Ishikawa (cell line): ENCODE results near the gene MFSD8.

Source experiments
- CEBPB ChIP-seq: IDR thresholded peaks from 2 replicates; pipeline ENCODE4 v1.6.1; 2012
- CREB1 ChIP-seq: IDR thresholded peaks from 2 replicates; pipeline ENCODE4 v1.6.1; 2012; ENCODE audit warnings: low read depth
- EGR1 ChIP-seq: IDR thresholded peaks from 2 replicates; pipeline ENCODE4 v1.6.1; 2012
- EP300 ChIP-seq: IDR thresholded peaks from 2 replicates; pipeline ENCODE4 v1.6.1; 2012; ENCODE audit warnings: borderline replicate concordance
- NFIC ChIP-seq: IDR thresholded peaks from 2 replicates; pipeline ENCODE4 v1.6.1; 2012
- RAD21 ChIP-seq: IDR thresholded peaks from 2 replicates; pipeline ENCODE4 v1.6.1; 2012; ENCODE audit warnings: low read depth
- TAF1 ChIP-seq: IDR thresholded peaks from 2 replicates; pipeline ENCODE4 v1.6.1; 2012; ENCODE audit warnings: low read depth, mild to moderate bottlenecking
- TEAD4 ChIP-seq: IDR thresholded peaks from 2 replicates; pipeline ENCODE4 v1.6.1; 2012
- YY1 ChIP-seq: IDR thresholded peaks from 2 replicates; pipeline ENCODE4 v1.6.1; 2012; ENCODE audit warnings: low read depth
- ZBTB7A ChIP-seq: IDR thresholded peaks from 2 replicates; pipeline ENCODE4 v1.6.1; 2012; ENCODE audit warnings: low read depth
- TF ChIP-seq, protein P1 (sequence below): IDR thresholded peaks from 2 replicates; pipeline ENCODE4 v1.6.1; 2012
- TF ChIP-seq, protein P2 (sequence below): IDR thresholded peaks from 2 replicates; pipeline ENCODE4 v1.6.1; 2012; ENCODE audit warnings: low read depth, mild to moderate bottlenecking
- TF ChIP-seq, protein P3 (sequence below): IDR thresholded peaks from 2 replicates; pipeline ENCODE4 v1.6.1; 2012

DNA sequence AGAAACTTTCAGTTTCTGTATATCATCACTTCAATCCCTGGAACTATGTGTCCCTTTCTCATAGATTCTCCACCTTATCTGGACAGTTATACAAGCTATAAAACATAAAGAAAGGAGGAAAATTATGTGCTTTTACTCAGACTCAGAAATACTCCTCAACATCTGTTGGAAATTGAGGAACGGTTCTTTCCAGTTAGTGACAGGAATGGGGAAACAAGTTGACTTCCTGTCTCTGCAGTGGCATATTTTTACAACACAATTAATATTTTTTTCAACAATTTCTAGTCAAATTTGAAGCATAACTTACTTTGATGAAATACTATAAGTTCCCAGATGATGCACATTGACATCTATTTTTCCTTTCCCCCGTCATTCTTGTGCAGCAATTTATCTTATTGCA, 28.2 kb upstream of the MFSD8 start:
- TF ChIP-seq YY1 (no peak), CREB1 (no peak), EGR1 (no peak), ZBTB7A (no peak), EP300 (no peak), NFIC (no peak), TAF1 (no peak), CEBPB (no peak), RAD21 (no peak), TEAD4 (no peak)
- TF ChIP-seq, protein P1, sequence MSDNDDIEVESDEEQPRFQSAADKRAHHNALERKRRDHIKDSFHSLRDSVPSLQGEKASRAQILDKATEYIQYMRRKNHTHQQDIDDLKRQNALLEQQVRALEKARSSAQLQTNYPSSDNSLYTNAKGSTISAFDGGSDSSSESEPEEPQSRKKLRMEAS, result no peak
- TF ChIP-seq, protein P2, sequence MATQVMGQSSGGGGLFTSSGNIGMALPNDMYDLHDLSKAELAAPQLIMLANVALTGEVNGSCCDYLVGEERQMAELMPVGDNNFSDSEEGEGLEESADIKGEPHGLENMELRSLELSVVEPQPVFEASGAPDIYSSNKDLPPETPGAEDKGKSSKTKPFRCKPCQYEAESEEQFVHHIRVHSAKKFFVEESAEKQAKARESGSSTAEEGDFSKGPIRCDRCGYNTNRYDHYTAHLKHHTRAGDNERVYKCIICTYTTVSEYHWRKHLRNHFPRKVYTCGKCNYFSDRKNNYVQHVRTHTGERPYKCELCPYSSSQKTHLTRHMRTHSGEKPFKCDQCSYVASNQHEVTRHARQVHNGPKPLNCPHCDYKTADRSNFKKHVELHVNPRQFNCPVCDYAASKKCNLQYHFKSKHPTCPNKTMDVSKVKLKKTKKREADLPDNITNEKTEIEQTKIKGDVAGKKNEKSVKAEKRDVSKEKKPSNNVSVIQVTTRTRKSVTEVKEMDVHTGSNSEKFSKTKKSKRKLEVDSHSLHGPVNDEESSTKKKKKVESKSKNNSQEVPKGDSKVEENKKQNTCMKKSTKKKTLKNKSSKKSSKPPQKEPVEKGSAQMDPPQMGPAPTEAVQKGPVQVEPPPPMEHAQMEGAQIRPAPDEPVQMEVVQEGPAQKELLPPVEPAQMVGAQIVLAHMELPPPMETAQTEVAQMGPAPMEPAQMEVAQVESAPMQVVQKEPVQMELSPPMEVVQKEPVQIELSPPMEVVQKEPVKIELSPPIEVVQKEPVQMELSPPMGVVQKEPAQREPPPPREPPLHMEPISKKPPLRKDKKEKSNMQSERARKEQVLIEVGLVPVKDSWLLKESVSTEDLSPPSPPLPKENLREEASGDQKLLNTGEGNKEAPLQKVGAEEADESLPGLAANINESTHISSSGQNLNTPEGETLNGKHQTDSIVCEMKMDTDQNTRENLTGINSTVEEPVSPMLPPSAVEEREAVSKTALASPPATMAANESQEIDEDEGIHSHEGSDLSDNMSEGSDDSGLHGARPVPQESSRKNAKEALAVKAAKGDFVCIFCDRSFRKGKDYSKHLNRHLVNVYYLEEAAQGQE, result no peak
- TF ChIP-seq, protein P3, sequence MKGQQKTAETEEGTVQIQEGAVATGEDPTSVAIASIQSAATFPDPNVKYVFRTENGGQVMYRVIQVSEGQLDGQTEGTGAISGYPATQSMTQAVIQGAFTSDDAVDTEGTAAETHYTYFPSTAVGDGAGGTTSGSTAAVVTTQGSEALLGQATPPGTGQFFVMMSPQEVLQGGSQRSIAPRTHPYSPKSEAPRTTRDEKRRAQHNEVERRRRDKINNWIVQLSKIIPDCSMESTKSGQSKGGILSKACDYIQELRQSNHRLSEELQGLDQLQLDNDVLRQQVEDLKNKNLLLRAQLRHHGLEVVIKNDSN, result no peak
